ENCODE results near the gene C2CD4B.

GRCh38 chr15:62136911-62137865 lies 27.9 kb downstream of the C2CD4B start:
- TF ChIP-seq JUN (IDR thresholded peaks at IDR 0.05), result no peak
- TF ChIP-seq NR3C1 (IDR thresholded peaks at IDR 0.05), result no peak
- no peak for TF ChIP-seq MYC (IDR thresholded peaks at IDR 0.05; ENCODE audit: borderline replicate concordance, low read length)
- TF ChIP-seq EP300 (IDR thresholded peaks at IDR 0.05), result no peak
- no peak for TF ChIP-seq POLR2A (IDR thresholded peaks at IDR 0.05; ENCODE audit: low read length)
- TF ChIP-seq, protein P1, sequence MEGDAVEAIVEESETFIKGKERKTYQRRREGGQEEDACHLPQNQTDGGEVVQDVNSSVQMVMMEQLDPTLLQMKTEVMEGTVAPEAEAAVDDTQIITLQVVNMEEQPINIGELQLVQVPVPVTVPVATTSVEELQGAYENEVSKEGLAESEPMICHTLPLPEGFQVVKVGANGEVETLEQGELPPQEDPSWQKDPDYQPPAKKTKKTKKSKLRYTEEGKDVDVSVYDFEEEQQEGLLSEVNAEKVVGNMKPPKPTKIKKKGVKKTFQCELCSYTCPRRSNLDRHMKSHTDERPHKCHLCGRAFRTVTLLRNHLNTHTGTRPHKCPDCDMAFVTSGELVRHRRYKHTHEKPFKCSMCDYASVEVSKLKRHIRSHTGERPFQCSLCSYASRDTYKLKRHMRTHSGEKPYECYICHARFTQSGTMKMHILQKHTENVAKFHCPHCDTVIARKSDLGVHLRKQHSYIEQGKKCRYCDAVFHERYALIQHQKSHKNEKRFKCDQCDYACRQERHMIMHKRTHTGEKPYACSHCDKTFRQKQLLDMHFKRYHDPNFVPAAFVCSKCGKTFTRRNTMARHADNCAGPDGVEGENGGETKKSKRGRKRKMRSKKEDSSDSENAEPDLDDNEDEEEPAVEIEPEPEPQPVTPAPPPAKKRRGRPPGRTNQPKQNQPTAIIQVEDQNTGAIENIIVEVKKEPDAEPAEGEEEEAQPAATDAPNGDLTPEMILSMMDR (IDR thresholded peaks at IDR 0.05), result no peak
- TF ChIP-seq ZFP36 (IDR thresholded peaks at IDR 0.05; ENCODE audit: borderline replicate concordance, partially characterized antibody), result no peak
- TF ChIP-seq RCOR1 (IDR thresholded peaks at IDR 0.05; ENCODE audit: low read depth, low read length), result no peak
- TF ChIP-seq MAFK (IDR thresholded peaks at IDR 0.05; ENCODE audit: partially characterized antibody), result no peak
- no peak for TF ChIP-seq CHD2 (IDR thresholded peaks at IDR 0.05; ENCODE audit: low read length, partially characterized antibody)
- TF ChIP-seq CHD4 (IDR thresholded peaks at IDR 0.05; ENCODE audit: borderline replicate concordance), result no peak
- no peak for TF ChIP-seq ESRRA (IDR thresholded peaks at IDR 0.05; ENCODE audit: borderline replicate concordance, low read length)

Data from A549 (cell line).